ENCODE data around the gene TBC1D8.

GRCh38 chr2:101047075-101047766 is 104.0 kb downstream of the TBC1D8 start:
- TF ChIP-seq CTCF (conservative IDR thresholded peaks at IDR 0.05; ENCODE audit: low read depth in 2 of 2), result no peak
- TF ChIP-seq EZH2 (IDR thresholded peaks at IDR 0.05; ENCODE audit: low read depth, unreplicated experiment), result no peak
- no peak for TF ChIP-seq POLR2AphosphoS5 (IDR thresholded peaks at IDR 0.05; ENCODE audit: low read depth)
- no peak for TF ChIP-seq STAT1 (IDR thresholded peaks at IDR 0.05; ENCODE audit: unreplicated experiment)
- no peak for TF ChIP-seq EZH2phosphoT487 (IDR thresholded peaks at IDR 0.05; ENCODE audit: unreplicated experiment)
- no peak for TF ChIP-seq ETS1 (IDR thresholded peaks at IDR 0.05)

Measured in GM23338 (cell line).